RCC 7860 (cell line): ENCODE measurements around the gene CEP250.
"Not testable (repeated sequence)": the region's sequence is repeated elsewhere in the genome, so short reads cannot be mapped to it uniquely, and the experiment has no call there.

Source experiments
- DNase-seq: peaks from one replicate; pipeline ENCODE4 v3.0.0-alpha.2; 2015; ENCODE audit warnings: low spot score
- FAIRE-seq: peaks from 2 replicates; lab custom pipeline; 2012; peaks lifted over from hg19 to GRCh38; lab: Jason Lieb, UNC

CEP250 gene

GRCh38 chr20:35517767-35518166, 62.4 kb downstream of the CEP250 start:
- not testable (repeated sequence) for DNase-seq, FAIRE-seq

GRCh38 chr20:35518955-35519354, 63.6 kb downstream of the CEP250 start:
- no peak for FAIRE-seq

GRCh38 chr20:35523298-35523888, 68.0 kb downstream of the CEP250 start:
- DNase-seq (no peak), FAIRE-seq (no peak)

More at GRCh38 chr20:35518955-35519354, 63.6 kb downstream of the CEP250 start:
- DNase-seq, result no peak

- DNase-seq, result no peak
- no peak for FAIRE-seq
Measured at GRCh38 chr20:35525639-35526038, 70.2 kb downstream of the CEP250 start.

- DNase-seq, result no peak
- no peak for FAIRE-seq
Measured at GRCh38 chr20:35527122-35527769, 71.8 kb downstream of the CEP250 start.

GRCh38 chr20:35529552-35529951, 74.2 kb downstream of the CEP250 start, which contains the start of gene C20orf173:
TSS of gene C20orf173 (minus strand) at chr20:35529652. CDS start at chr20:35529373, 279 bp downstream.
- FAIRE-seq, result no peak

GRCh38 chr20:35539756-35540212, 84.4 kb downstream of the CEP250 start:
- no peak for DNase-seq
- no peak for FAIRE-seq

More at GRCh38 chr20:35529552-35529951, 74.2 kb downstream of the CEP250 start, which contains the start of gene C20orf173:
- no peak for DNase-seq

GRCh38 chr20:35541118-35541782, 85.9 kb downstream of the CEP250 start:
- FAIRE-seq (no peak), DNase-seq (no peak)

GRCh38 chr20:35541783-35542662, 86.6 kb downstream of the CEP250 start, which contains the start of gene ERGIC3:
TSS of gene ERGIC3 (plus strand) at chr20:35542078. CDS start at chr20:35542098, 20 bp downstream.
- FAIRE-seq (peak; percentile 83), DNase-seq (peak; percentile 90)

- FAIRE-seq (no peak), DNase-seq (no peak)
Measured at GRCh38 chr20:35542990-35543389, 87.6 kb downstream of the CEP250 start.

- FAIRE-seq (no peak), DNase-seq (no peak)
Measured at GRCh38 chr20:35544436-35544835, 89.0 kb downstream of the CEP250 start.

GRCh38 chr20:35544941-35545340, 89.5 kb downstream of the CEP250 start:
- FAIRE-seq (peak; percentile 83), DNase-seq (peak; percentile 91)

- DNase-seq (no peak), FAIRE-seq (no peak)
Measured at GRCh38 chr20:35546127-35546526, 90.7 kb downstream of the CEP250 start.

- FAIRE-seq (no peak), DNase-seq (no peak)
Measured at GRCh38 chr20:35547329-35547728, 91.9 kb downstream of the CEP250 start.

- FAIRE-seq (no peak), DNase-seq (no peak)
Measured at GRCh38 chr20:35551503-35551902, 96.1 kb downstream of the CEP250 start.

- FAIRE-seq (no peak), DNase-seq (no peak)
Measured at GRCh38 chr20:35552914-35553313, 97.5 kb downstream of the CEP250 start.

GRCh38 chr20:35555461-35555860, 100.1 kb downstream of the CEP250 start:
- not testable (repeated sequence) for FAIRE-seq, DNase-seq

GRCh38 chr20:35555951-35556645, 100.7 kb downstream of the CEP250 start:
- FAIRE-seq, result no peak
- DNase-seq, result no peak

- DNase-seq, result no peak
- FAIRE-seq, result no peak
Measured at GRCh38 chr20:35556871-35557270, 101.5 kb downstream of the CEP250 start.

GRCh38 chr20:35558451-35558850, 103.1 kb downstream of the CEP250 start:
- FAIRE-seq (no peak), DNase-seq (no peak)
